GM18873 (cell line): ENCODE results near the gene C19orf38.
"Not testable (repeated sequence)": the region's sequence is repeated elsewhere in the genome, so short reads cannot be mapped to it uniquely, and the experiment has no call there.

Experiments used
- ATAC-seq: cut with Tn5 transposase; IDR thresholded peaks from one replicate; pipeline ENCODE4 v1.9.1; 2021; ENCODE audit warnings: mild to moderate bottlenecking, moderate library complexity, moderate number of reproducible peaks; ENCODE audit not compliant: unreplicated experiment, low FRiP score

Gene C19orf38

DNA sequence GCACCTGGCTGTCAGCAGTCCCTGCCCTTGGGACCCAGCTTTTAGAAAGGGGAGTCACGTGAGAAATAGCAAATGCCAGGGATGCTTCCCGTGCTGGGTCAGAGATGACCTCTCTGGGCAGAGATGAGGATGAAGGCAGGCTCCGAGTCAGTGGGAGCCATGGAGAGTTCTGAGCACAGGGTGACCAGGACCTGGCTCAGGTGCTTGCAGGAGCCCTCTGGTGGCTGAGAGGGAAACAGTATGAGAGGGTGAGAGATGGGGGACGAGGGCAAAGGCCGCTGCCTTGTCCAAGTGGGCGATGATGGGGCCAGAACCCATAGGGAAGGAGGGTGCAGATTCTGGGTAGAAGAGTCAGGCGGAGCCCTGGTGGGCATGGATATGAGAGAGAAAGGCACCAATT lies 28.0 kb upstream of the C19orf38 start:
- no peak for ATAC-seq

DNA sequence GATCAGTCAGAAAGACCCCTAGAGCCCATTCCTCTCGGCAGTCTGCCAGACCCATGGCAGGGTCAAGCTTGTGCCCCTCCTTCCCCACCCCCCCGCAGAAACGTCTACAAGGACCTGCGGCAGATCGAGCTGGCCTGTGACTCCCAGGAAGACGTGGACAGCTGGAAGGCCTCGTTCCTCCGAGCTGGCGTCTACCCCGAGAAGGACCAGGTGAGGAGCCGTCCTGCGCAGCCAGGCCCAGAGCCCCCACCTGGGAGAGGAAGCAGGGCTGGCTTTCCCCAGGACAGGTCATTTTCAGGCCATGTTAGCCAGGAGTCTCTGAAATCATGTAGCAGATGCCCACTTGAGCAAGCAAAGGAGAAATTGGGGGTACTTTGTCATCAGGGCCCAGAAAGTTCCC lies 24.5 kb upstream of the C19orf38 start:
- ATAC-seq, result no peak

DNA sequence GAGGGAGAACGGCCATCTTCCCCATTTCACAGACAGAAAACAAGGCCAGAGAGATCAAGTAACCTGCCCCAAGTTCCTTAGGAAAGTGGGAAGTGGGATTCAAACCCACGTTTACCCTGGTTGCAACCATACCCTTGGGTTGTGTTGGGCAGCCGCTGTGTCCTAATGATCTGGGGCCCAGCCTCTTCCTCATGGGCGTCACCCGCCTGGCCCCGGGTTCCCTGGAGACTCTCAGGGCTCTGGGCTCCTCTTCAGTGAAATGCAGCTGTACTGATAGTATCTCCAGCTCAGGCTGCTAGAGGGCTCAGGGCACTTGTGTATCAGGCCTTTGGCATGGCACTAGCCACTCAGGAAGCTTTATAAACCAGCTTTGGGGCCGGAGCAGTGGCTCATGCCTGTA lies 22.0 kb upstream of the C19orf38 start:
- ATAC-seq, result no peak

DNA sequence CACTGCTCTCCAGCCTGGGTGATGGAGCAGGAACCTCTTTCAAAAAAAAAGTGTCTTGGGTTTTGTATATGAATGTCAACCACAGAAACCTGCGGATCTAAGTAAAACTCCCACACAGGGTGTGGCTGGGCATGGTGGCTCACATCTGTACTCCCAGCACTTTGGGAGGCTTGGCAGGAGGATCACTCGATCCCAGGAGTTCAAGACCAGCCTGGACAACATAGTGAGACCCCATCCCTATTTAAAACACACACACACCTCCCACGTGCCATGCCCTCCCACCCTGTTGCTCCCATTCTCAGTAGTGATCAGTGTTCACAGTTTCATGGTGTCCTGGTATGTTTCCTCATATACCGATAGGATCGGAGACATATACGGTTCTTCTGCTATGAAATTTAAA lies 21.4 kb upstream of the C19orf38 start:
- ATAC-seq, result no peak

DNA sequence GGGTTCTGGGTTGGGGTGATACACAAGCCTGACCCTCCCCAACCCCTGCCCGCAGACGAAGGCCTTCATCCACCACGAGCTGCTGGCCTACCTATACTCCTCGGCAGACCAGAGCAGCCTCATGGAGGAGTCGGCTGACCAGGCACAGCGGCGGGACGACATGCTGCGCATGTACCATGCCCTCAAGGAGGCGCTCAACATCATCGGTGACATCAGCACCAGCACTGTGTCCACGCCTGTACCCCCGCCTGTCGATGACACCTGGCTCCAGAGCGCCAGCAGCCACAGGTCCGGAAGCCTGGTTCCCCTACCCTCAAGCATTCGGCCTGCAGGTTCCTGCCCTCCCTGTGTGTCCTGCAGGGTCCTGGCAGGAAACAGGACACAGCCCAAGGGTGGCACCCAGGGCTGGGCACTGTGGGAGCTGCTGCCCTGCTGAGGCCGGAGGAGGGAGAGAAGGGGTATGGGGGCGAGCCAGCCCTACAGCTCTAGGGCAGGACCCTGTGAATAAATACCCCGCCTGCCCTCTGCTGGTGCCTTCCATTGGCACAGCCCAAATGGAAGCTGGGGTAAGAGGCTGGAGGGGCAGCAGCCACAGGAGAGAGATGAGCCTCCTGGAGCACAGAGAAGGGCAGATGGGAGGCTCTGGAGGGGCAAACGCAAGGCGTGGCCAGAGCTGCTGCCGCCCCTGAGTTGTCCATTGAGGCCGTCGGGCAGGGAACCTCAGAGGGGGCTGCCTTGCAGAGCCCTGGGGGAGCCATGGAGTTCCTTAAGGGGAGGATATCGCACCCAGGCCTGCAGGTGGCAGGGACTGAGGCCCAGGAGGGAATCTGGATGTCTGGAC lies 19.0 kb upstream of the C19orf38 start:
- ATAC-seq, result no peak

DNA sequence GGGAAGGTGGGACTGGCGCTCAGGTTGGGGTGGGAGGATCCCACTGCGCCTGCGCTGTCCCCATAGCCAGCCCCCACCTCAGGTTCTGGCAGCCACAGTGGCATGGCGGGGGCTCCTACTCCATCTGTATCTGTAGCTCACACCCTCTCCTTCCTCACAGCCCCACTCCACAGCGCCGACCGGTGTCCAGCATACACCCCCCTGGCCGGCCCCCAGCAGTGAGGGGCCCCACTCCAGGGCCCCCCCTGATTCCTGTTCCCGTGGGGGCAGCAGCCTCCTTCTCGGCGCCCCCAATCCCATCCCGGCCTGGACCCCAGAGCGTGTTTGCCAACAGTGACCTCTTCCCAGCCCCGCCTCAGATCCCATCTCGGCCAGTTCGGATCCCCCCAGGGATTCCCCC lies 18.2 kb upstream of the C19orf38 start:
- ATAC-seq, result no peak

DNA sequence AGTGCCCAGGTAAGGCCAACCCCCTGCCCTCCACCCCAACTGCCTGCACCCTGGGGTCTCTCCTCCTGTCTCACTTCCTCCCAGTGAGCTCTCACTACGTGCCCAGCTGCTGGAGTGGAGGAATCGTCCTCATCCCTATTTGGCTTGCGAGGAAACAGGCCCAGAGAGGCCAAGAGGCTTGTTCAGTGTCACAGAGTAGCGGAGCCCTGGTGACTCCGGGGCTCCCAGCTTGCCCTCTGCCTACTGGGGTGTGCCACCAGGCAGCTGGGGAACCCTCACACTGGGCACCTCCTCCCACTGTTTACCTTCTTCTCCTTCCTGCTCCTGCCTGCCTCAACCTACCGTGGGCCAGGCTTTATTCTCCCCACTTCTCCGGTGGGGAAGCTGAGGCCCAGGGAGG lies 17.8 kb upstream of the C19orf38 start:
- no peak for ATAC-seq

DNA sequence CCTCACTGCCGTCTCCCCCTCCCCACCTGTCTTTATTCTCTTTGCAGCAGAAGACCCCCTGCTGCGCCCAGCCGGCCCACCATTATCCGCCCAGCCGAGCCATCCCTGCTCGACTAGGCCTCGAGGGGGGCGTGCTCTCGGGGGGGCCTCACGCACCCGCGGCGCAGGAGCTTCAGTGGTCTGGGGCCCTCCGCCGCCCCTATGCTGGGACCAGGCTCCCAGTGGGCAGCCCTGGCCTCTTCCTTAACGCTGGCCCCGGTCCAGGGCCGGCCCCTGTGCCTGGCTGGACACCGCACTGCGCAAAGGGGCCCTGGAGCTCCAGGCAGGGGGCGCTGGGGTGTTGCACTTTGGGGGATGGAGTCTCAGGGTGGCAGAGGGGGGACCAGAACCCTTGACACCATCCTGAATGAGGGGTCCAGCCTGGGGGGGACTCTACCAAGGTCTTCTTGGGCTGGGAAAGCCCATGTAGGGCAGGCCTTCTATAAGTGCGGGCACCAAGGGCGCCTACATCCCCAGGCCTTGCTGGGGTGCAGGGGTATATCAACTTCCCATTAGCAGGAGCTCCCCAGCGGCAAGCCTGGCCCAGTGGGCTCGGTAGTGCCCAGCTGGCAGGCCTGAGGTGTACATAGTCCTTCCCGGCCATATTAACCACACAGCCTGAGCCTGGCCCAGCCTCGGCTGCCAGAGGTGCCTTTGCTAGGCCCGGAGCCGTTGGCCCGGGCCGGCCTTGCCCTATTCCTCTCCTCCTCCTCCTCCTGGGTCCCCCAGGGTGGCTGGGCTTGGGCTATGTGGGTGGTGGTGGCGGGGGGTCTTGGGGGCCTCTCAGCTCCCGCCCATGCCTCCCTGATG lies 17.1 kb upstream of the C19orf38 start:
- ATAC-seq, result no peak

DNA sequence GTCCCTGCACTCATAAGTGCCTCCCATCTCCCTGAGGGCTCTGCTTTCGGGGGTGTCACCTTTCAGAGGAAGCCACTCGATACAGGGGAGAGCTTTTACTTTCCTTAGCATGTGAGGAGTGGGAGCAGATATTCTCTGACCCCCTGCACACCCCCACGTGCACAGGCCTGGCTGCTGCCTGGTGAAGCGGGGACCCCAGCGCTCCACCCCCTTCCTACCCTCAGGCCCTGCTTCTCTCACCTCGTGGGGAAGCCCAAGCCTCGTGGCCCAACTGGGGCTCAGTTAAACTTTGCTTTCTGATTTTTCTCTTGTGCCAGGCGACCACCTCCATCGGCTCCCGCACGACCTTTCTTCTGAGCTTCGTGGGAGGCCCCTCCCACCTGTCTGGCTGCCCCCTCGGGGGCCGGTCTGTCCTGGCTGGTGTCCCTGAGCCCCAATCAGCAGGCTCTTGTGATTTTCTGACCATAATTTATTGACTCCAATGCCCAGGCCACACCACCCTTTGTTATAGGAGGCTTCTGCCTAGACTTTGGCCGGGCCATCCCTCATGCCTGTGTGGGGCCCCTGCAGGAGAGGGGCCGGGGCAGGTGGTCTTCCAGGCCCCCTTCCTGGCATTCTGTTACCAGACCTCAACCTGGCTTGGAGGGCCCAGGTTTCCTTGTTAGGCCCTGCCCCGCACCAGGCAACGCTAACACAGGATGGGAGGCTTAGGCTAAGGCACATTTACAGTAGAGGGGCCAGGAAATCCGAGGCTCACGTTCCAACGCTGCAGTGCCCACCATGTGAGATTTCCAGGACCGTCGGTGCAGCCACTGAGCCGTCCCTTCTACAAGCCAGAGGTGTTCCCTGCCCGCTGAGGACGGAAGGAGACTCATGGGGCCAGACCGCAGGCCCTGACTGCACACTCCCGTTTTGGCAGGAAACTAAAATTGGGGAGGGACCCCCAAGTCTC lies 16.0 kb upstream of the C19orf38 start:
- no peak for ATAC-seq

DNA sequence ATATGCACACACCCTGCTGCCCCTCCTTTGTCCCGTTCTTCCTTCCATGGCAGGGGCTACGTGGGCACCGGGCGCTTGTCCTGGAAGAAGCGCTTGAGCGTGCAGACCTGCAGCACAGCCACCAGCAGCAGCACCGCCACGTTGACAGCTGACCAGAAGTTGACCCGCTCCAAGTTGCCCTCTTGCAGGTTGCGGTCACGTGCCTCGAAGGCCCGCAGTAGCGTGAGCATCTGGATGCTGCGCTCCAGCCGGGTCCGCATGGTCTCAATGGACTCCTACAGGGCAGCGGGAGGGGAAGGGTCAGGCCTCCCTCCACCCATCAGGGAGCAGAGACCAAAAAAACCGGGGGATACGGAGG lies 15.3 kb upstream of the C19orf38 start:
- ATAC-seq, result no peak

DNA sequence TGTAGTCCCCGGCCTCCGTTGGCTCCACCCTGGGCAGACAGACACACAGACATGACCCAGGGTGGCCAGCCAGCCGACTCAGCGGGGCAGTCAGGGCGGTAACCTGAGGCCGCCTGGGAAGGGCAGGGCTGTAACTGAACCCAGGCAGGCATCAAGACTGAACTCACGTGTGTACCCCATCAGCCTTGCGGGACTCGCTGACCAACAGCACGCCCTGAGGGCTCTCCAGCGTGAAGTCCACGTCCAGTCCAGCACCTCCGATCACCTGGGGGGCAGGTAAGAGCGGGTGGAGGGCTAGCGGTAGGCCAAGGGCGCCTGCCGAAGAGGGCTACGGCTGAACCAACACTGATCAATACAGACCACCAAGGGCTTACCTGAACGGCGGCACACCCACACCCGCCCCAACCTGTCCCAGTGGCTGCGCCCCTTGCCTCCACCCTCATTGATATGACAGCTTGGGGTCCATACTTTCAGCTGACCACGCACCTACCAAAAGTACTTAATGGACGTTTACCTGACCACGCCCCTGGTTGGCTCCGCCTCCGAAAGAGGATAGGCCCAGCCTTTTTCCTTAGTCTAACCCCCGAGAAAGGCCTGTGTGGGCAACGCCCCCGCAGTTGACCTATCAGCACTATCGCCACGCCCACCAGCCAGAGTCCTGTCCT lies 13.0 kb upstream of the C19orf38 start:
- ATAC-seq, result peak; percentile 45

DNA sequence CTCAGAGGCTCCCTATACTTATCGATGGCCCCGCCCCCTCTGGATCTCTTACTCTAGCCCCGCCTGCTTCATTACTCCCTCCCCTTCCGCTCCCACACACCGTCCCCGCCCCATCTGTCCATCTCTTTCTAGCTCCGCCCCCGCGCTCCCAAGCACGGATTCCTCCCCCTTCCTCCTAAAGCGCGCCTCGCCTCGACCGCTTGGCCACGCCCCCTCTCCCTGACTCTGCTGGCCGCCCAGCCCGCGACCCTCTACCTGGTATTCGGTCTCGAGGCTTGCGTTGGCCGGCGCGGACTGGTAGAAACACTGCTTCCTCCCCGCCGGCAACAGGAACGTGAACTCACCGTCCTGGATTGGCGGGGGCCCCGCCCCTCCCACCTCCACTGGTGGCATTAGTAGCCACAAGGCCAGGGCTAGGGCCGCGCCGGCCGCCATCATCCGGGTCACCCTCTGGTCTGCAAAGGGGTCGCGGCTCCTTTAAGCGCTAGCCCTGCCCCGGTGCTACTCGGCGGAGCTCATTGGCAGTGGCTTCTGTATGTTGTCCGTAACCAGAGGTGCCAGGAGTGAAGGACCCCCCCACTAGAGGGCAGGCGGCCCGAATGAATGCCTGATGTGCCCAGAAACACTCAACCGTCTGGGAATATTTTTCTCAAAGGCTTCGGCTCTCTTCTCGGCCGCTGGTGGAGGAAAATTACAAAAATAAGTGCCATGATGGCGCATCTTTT lies 12.3 kb upstream of the C19orf38 start, which contains the start of gene TMED1:
Gene TMED1 (minus strand): TSS at position 459 of the 725 bp plus-strand sequence. CDS start 21 bp downstream, at position 438.
- peak; percentile 50 for ATAC-seq

DNA sequence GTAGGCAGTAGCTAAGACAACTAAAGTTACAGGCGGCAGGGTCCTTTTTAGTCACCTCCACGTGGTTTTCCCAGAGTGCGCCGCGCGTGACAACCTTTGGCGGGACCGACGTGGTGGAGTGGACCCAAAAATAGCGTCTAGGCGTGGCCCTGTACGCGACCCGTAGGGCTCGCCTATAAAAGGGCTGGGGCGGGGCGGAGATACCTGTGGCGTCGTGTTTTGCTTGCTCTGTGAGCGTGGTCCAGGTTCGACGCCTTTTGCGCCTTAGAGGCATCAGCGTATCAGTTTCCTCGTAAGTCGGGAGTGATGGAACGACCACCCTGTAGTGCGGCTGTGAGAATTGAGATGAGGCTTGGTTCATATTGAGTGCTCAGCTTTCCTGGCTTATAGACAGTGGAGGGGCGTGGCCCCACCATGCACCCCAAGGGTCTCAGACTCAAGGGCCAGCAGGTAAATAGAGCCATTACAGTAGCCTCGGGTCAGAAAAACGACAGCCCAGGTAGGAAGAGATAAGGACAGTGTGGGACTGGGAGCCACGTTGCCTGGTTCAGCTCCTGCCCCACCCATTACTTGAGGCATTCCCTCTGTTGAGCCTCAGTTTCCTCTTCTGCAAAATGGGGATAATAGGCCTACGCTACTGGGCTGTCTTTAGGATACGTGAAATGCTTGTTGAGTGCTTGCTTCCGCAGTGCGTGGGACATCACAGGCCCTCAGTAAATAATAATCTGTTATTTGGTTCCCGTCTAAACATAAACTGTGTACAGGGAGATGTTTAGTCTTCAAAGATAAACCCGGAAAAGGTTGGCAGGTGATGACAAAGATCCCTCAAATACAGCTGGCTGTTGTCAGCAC lies 11.5 kb upstream of the C19orf38 start:
- ATAC-seq, result peak; percentile 2

DNA sequence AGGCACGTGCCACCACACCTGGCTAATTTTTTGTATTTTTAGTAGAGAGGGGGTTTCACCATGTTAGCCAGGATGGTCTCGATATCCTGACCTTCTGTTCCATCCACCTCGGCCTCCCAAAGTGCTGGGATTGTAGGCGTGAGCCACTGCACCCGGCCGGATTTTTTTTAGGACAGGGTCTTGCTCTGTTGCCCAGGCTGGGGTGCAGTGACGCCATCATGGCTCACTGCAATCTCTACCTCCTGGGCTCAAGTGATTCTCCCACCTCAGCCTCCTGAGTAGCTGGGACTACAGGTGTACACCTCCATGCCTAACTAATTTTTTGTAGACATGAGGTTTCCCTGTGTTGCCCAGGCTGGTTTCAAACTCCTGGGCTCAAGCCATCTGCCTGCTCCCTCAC lies 10.6 kb upstream of the C19orf38 start:
- not testable (repeated sequence) for ATAC-seq

DNA sequence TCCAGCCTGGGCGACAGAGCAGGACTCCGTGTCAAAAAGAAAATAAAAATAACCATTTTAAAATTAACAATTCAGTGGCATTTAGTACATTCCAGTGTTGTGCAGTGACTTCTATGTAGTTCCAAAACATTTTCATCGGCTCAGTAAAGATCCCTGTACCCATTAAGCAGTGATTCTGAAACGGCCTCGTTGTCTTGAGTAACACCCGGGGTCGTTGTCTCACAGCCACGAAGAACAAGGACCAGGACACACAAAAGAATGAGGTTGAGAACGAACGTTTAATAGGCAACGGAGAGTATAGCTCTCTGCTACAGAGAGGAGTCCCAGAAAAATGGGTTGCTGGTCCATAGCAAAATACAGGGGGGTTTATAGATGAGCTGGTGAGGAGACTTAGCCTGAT lies 9.8 kb upstream of the C19orf38 start:
- ATAC-seq, result no peak

DNA sequence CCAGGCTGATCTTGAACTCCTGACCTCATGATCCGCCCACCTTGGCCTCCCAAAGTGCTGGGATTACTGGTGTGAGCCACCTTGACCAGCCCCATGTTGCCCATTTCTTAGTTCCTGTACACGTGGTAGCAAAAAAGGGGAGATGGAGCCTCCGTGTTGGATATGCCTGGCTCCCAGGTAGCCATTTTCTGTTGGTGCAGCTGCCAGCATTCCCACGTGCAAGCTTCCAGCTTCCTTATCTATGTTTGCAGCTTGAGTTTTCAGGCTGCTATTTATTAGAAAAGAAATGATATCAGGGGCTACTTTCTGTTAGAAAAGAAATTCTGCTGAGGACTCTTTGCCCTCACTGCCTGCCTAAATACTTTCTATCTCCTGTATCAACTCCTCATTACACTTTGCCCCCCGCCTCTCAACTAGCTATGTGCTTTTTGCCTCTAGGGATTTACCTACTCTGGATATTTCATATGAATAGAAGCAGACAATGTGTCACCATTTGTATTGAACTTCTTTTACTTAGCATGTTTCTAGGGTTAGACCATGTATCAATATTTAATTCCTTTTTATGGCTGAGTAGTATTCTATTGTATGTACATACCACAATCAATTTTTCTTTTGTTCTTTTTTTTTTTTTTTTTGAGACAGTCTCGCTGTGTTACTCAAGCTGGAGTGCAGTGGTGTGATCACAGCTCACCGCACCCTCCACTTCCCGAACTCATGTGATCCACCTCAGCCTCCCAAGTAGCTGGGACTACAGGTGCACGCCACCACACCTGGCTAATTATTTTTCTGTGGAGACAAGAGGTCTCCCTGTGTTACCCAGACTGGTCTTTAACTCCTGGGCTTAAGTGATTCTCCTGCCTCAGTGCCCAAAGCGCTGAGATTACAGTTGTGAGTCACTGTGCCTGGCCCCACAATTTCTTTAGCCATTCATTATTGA lies 8.8 kb upstream of the C19orf38 start:
- no peak for ATAC-seq

DNA sequence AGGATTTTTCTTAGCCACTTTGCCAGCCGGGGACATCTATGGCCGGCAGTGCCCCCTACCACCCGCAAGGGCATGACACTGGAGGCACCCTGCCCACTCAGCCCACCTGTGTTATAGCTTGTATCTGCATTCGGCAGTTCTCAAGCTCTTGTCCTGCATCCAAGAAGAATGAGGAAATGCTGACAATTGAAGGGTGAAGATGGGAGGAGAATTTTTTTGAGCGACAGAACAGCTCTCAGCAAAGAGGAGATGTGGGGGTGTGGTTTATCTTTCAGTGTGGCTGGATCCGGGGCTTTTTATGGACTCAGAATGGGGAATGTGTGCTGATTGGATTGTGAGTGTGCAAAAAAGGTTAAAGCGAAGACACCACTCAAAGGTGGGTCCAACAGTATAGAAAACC lies 5.4 kb upstream of the C19orf38 start:
- ATAC-seq, result no peak
